ENCODE measurements around the gene KLRF1. TPM values are rescaled to one million over a fixed set of nuclear protein-coding genes. Genes with fewer than 3 reads are reported as not detected.

KLRF1 gene
- total RNA-seq, 4 donors from 2014 or later, result not detected

GRCh38 chr12:9784816-9785215 lies 42.5 kb upstream of the KLRF1 start:
- Histone ChIP-seq H3K27me3 (no peaks in the 10 kb centered on the region), H3K4me1 (no peaks in the 10 kb centered on the region), H3K4me3 (no peak overlapping the region), H3K27ac (no peak overlapping the region), H3K9me3 (no peaks in the 10 kb centered on the region), H3K36me3 (no peaks in the 10 kb centered on the region)
- DNase-seq, result no peak
- TF ChIP-seq POLR2A (IDR thresholded peaks at IDR 0.05) (no peak), CTCF (IDR thresholded peaks at IDR 0.05) (no peak)

- H3K9me3 ChIP-seq, result no peaks in the 10 kb centered on the region
- DNase-seq, result no peak
- no peak overlapping the region for H3K4me3 ChIP-seq
- peak overlapping the region in 1 of 4 donors; percentile 15 for H3K27ac ChIP-seq
- H3K27me3 ChIP-seq, result no peaks in the 10 kb centered on the region
- no peaks in the 10 kb centered on the region for H3K4me1 ChIP-seq
- TF ChIP-seq POLR2A (IDR thresholded peaks at IDR 0.05), result no peak
- no peak for TF ChIP-seq CTCF (IDR thresholded peaks at IDR 0.05)
- H3K36me3 ChIP-seq, result no peaks in the 10 kb centered on the region
These were observed 40.3 kb upstream of the KLRF1 start for GRCh38 chr12:9786726-9787717.

- Histone ChIP-seq H3K27me3 (no peaks in the 10 kb centered on the region), H3K27ac (no peak overlapping the region), H3K4me1 (peaks cover 0 to 8% (median 0%) of the 10 kb centered on the region in 4 donors), H3K9me3 (no peaks in the 10 kb centered on the region), H3K36me3 (no peaks in the 10 kb centered on the region), H3K4me3 (no peak overlapping the region)
- TF ChIP-seq CTCF (IDR thresholded peaks at IDR 0.05), result no peak
- no peak for TF ChIP-seq POLR2A (IDR thresholded peaks at IDR 0.05)
- no peak for DNase-seq
These were observed 34.9 kb upstream of the KLRF1 start for GRCh38 chr12:9792185-9792900.

DNA sequence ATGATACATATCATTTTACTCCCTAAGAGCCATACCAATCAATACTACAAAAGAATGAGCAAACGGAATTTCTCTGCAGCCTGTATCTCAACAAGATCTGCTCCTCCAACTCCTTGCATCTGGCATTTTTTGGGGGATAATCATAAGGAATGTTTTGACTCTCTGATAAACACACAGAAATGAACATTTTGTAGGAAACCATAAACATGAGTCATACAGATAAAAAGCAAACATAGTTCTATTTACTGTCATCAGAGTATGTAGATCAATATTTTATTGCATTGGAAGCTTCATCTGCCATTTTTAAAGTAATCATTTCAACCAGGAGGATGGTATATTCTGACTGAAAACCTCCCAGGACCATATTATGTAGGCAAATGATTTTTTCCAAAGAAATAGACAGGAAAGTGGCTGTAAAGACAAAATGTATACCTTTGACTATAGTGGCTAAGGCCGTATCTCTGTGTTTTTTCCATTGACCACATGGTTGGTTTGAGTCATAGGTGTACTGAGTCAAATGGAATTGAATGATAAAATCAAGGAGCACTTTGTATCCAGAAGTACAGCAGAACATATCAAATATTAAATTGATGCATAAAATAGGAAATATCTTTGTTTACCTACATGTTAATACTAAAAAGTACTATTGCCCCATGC lies 34.2 kb upstream of the KLRF1 start:
- no peak overlapping the region for H3K4me3 ChIP-seq
- no peaks in the 10 kb centered on the region for H3K9me3 ChIP-seq
- H3K27ac ChIP-seq, result no peak overlapping the region
- H3K36me3 ChIP-seq, result no peaks in the 10 kb centered on the region
- TF ChIP-seq CTCF (IDR thresholded peaks at IDR 0.05), result no peak
- TF ChIP-seq POLR2A (IDR thresholded peaks at IDR 0.05), result no peak
- no peak for DNase-seq
- no peaks in the 10 kb centered on the region for H3K27me3 ChIP-seq
- H3K4me1 ChIP-seq, result peaks cover 0 to 8% (median 0%) of the 10 kb centered on the region in 4 donors

- Histone ChIP-seq H3K9me3 (no peaks in the 10 kb centered on the region), H3K36me3 (no peaks in the 10 kb centered on the region), H3K27me3 (no peaks in the 10 kb centered on the region), H3K4me3 (no peak overlapping the region), H3K27ac (no peak overlapping the region), H3K4me1 (peaks cover 0 to 8% (median 0%) of the 10 kb centered on the region in 4 donors)
- no peak for DNase-seq
- TF ChIP-seq CTCF (IDR thresholded peaks at IDR 0.05) (no peak), POLR2A (IDR thresholded peaks at IDR 0.05) (no peak)
These were observed 33.4 kb upstream of the KLRF1 start for GRCh38 chr12:9793779-9794395.
